Liver (tissue), 3 donors: Measurements from ENCODE around the gene REEP3.

Source experiments
- EGR1 ChIP-seq, 2 donors: IDR thresholded peaks; 2 replicates each; pipeline ENCODE4 v1.6.1; 2016 to 2018; ENCODE audit warnings: antibody characterized with exemption in 2 of 2, low read depth in 2 of 2
- FOXA1 ChIP-seq: IDR thresholded peaks from 2 replicates; pipeline ENCODE4 v1.6.1; 2016; ENCODE audit warnings: antibody characterized with exemption
- GABPA ChIP-seq, 2 donors: IDR thresholded peaks in 1 of 2; conservative IDR thresholded peaks in 1 of 2; 2 replicates each; pipeline ENCODE4 v1.6.1; 2016; ENCODE audit warnings: antibody characterized with exemption in 2 of 2, mild to moderate bottlenecking in 1 of 2, moderate library complexity in 1 of 2
- NR2F2 ChIP-seq: IDR thresholded peaks from 2 replicates; pipeline ENCODE4 v1.6.1; 2016; ENCODE audit warnings: antibody characterized with exemption
- RAD21 ChIP-seq, 2 donors: IDR thresholded peaks; 2 replicates each; pipeline ENCODE4 v1.6.1; 2016; ENCODE audit warnings: antibody characterized with exemption in 2 of 2, mild to moderate bottlenecking in 2 of 2
- SP1 ChIP-seq: IDR thresholded peaks from 2 replicates; pipeline ENCODE4 v1.6.1; 2018; ENCODE audit warnings: antibody characterized with exemption, mild to moderate bottlenecking
- TAF1 ChIP-seq: conservative IDR thresholded peaks from 2 replicates; pipeline ENCODE4 v1.6.1; 2016; ENCODE audit warnings: antibody characterized with exemption, mild to moderate bottlenecking
- YY1 ChIP-seq: IDR thresholded peaks from 2 replicates; pipeline ENCODE4 v1.6.1; 2016; ENCODE audit warnings: antibody characterized with exemption, mild to moderate bottlenecking
- TF ChIP-seq, protein P1 (sequence below): fragments of 150-350 bp; IDR thresholded peaks from 2 replicates; pipeline ENCODE4 v1.5.1; 2017; ENCODE audit warnings: improper control_type of control experiment, low read depth, low read length; ENCODE audit not compliant: missing input control
- TF ChIP-seq, protein P2 (sequence below): IDR thresholded peaks from 2 replicates; pipeline ENCODE4 v1.6.1; 2016; ENCODE audit warnings: antibody characterized with exemption
- TF ChIP-seq, protein P3 (sequence below): IDR thresholded peaks from 2 replicates; pipeline ENCODE4 v1.6.1; 2016; ENCODE audit warnings: antibody characterized with exemption, mild to moderate bottlenecking
- donor health status: healthy.
- donor health status: healthy.

DNA sequence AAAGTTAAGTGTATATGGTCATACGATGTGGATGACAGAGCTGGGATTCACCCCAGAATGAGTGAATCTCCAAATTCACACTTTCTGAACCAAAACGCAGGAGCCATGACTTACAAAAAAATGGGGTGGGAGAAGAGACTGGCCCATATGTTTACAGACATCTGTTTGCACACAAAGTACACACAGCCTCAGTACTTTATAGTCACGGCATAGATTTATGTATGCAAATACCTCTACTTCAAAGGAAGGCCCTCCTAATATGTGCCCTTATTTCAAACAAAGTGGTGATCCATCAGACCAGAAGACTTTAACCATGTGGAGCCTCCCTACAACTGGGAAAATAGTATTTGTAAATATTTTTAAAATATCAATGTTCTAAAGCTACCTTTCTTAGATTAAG, 33.2 kb upstream of the REEP3 start:
- no peak for TF ChIP-seq RAD21 (IDR thresholded peaks at IDR 0.05)
- TF ChIP-seq, protein P1, sequence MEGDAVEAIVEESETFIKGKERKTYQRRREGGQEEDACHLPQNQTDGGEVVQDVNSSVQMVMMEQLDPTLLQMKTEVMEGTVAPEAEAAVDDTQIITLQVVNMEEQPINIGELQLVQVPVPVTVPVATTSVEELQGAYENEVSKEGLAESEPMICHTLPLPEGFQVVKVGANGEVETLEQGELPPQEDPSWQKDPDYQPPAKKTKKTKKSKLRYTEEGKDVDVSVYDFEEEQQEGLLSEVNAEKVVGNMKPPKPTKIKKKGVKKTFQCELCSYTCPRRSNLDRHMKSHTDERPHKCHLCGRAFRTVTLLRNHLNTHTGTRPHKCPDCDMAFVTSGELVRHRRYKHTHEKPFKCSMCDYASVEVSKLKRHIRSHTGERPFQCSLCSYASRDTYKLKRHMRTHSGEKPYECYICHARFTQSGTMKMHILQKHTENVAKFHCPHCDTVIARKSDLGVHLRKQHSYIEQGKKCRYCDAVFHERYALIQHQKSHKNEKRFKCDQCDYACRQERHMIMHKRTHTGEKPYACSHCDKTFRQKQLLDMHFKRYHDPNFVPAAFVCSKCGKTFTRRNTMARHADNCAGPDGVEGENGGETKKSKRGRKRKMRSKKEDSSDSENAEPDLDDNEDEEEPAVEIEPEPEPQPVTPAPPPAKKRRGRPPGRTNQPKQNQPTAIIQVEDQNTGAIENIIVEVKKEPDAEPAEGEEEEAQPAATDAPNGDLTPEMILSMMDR: no peak
- TF ChIP-seq TAF1: no peak
- TF ChIP-seq EGR1 (IDR thresholded peaks at IDR 0.05; ENCODE audit: low read depth in 2 of 2): no peak
- TF ChIP-seq, protein P2, sequence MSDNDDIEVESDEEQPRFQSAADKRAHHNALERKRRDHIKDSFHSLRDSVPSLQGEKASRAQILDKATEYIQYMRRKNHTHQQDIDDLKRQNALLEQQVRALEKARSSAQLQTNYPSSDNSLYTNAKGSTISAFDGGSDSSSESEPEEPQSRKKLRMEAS: no peak
- TF ChIP-seq, protein P3, sequence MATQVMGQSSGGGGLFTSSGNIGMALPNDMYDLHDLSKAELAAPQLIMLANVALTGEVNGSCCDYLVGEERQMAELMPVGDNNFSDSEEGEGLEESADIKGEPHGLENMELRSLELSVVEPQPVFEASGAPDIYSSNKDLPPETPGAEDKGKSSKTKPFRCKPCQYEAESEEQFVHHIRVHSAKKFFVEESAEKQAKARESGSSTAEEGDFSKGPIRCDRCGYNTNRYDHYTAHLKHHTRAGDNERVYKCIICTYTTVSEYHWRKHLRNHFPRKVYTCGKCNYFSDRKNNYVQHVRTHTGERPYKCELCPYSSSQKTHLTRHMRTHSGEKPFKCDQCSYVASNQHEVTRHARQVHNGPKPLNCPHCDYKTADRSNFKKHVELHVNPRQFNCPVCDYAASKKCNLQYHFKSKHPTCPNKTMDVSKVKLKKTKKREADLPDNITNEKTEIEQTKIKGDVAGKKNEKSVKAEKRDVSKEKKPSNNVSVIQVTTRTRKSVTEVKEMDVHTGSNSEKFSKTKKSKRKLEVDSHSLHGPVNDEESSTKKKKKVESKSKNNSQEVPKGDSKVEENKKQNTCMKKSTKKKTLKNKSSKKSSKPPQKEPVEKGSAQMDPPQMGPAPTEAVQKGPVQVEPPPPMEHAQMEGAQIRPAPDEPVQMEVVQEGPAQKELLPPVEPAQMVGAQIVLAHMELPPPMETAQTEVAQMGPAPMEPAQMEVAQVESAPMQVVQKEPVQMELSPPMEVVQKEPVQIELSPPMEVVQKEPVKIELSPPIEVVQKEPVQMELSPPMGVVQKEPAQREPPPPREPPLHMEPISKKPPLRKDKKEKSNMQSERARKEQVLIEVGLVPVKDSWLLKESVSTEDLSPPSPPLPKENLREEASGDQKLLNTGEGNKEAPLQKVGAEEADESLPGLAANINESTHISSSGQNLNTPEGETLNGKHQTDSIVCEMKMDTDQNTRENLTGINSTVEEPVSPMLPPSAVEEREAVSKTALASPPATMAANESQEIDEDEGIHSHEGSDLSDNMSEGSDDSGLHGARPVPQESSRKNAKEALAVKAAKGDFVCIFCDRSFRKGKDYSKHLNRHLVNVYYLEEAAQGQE: no peak
- no peak for TF ChIP-seq SP1
- TF ChIP-seq GABPA (IDR thresholded peaks at IDR 0.05 in 1 of 2, conservative IDR thresholded peaks at IDR 0.05 in 1 of 2): no peak
- no peak for TF ChIP-seq NR2F2
- no peak for TF ChIP-seq YY1
- no peak for TF ChIP-seq FOXA1
